HL-60/S4 (cell line): ENCODE results near the gene BAD.

Experiments
- in situ Hi-C: fragments of 300-500 bp; cut with MboI; formaldehyde crosslinking; loops from 2 replicates; pipeline ENCODE4 v1.14.3; 2022; ENCODE audit warnings: low sequenced_read_pairs

BAD gene

GRCh38 chr11:64297699-64298358 is 13.4 kb upstream of the BAD start:
- in situ Hi-C loops = no loop called here

DNA sequence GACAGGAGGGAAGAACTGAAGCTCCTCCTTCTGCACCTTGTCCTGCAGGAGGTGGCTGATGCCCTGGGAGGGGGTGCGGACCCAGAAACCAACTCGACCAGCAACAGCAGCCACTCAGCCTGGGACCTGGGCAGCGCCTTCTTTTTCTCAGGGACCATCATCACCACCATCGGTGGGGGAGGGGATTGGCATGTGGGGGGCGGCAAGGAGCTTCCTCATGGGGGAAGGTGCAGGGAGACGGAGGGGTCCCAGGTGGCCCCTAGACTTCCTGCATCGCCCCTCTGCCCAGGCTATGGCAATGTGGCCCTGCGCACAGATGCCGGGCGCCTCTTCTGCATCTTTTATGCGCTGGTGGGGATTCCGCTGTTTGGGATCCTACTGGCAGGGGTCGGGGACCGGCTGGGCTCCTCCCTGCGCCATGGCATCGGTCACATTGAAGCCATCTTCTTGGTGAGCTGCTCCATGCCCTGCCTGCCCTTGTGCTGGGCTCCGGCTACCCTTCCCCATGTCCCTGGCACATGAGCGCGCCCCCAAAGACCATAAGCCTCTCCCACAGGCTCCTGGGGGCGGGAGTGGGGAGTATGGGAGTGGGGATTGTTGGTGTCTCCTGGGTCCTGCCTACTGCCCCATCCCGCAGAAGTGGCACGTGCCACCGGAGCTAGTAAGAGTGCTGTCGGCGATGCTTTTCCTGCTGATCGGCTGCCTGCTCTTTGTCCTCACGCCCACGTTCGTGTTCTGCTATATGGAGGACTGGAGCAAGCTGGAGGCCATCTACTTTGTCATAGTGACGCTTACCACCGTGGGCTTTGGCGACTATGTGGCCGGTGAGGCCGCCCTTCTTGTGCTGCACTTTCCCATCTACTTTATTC is 12.6 kb upstream of the BAD start:
- in situ Hi-C loops = no loop called here

DNA sequence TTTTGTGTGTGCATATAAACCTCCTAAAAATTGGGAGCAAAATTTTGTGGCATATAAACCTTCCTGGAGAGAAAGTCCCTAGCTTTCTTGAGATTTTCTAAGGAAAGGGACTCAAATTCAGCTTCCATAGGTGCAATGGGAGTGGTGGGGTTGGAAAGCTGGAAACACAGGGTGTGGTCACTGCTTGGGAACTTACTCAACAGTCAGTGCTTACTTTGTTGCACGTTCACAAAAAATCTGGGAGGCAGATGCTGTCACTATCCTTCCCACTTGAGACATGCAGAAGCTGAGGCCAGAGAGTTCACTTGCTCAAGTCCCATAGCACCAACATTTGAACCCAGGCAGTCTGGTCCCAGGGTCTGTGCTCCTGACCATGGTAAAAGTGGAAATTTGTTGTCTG is 11.8 kb upstream of the BAD start:
- in situ Hi-C loops = no loop called here

GRCh38 chr11:64295760-64296159 is 11.3 kb upstream of the BAD start:
- in situ Hi-C loops = no loop called here

GRCh38 chr11:64294774-64295173 is 10.3 kb upstream of the BAD start:
- in situ Hi-C loops = no loop called here

GRCh38 chr11:64292460-64293254 is 8.2 kb upstream of the BAD start:
- in situ Hi-C loops = no loop called here

GRCh38 chr11:64291752-64292459 is 7.4 kb upstream of the BAD start:
- in situ Hi-C loops = no loop called here

DNA sequence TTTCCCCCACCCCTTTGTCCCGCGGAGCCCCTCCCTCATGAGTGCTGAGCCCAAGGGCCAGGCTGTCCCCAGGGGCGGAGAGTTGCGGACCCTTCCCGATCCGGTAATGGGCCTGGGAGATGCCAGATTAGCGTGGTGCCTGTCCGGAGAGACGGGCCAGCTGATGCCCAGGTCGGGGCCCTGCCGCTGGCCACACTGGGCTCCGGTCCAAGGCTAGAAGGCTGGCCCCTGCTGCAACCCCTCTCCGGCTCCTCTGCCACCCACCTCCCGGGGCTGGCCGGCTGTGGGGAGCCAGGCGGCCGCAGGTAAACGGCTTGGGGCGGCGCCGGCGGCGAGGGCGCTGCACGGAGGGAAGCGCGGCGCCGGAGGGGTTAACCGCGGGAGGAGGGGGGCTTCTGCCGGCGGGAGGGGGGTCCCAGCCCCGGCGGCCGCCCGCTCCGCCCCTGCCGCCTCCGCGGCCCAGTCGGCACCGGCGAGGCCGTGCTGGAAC is 6.8 kb upstream of the BAD start, which contains the start of gene KCNK4:
Gene KCNK4, plus strand, starts transcription at position 41 of the 490 bp plus-strand sequence. CDS start 1,717 bp downstream, outside the sequence.
- in situ Hi-C loops = no loop called here

GRCh38 chr11:64290352-64291261 is 6.1 kb upstream of the BAD start:
- in situ Hi-C loops = no loop called here

DNA sequence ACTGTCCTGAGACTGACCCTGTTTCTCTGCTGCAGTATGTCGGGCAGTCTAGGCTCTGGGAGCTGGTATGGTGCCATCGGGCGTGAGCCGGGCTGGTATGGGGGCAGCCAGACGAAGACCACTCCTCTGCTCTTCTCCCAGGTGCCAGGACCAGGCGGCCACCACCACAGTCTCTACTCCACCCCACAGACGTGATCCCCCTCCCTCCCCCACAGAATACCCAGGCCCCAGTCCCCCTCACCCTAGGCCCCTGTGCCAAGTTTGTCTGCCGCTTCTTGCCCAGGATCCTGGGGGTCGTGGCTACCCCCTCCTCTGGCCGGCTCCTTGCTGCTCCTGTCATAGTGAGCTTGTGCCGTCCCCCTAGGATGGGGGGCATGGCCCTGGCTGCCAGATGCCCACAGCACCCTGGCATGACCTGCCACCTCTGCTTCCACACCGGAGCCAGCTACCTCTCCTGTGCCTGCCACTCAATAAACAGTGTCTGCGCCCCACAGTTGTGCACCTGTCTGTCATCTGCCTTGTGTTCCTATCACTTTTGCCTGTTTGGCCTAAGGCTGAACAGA is 4.6 kb upstream of the BAD start:
- in situ Hi-C loops = no loop called here

- in situ Hi-C loops = no loop called here
Observed at GRCh38 chr11:64288353-64288750, 3.9 kb upstream of the BAD start.

DNA sequence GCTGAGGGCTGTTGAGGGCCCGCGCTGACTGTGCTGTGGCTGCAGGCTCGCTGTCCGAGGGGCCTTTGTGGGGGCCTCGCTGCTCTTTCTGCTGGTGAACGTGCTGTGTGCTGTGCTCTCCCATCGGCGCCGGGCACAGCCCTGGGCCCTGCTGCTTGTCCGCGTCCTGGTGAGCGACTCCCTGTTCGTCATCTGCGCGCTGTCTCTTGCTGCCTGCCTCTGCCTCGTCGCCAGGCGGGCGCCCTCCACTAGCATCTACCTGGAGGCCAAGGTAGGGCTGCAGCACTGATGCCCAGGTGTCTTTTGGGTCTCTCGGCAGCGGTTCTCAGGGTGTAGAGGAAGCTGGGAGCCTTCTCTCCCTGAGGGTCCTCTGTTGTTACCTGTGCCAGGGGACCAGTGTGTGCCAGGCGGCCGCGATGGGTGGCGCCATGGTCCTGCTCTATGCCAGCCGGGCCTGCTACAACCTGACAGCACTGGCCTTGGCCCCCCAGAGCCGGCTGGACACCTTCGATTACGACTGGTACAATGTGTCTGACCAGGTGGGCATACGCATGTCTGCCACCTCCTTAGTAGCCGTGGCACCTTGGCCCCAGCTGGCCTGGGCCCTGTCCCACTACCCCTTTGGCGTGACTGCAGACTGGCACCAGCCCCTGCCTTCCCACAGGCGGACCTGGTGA is 3.3 kb upstream of the BAD start:
- in situ Hi-C loops = no loop called here

DNA sequence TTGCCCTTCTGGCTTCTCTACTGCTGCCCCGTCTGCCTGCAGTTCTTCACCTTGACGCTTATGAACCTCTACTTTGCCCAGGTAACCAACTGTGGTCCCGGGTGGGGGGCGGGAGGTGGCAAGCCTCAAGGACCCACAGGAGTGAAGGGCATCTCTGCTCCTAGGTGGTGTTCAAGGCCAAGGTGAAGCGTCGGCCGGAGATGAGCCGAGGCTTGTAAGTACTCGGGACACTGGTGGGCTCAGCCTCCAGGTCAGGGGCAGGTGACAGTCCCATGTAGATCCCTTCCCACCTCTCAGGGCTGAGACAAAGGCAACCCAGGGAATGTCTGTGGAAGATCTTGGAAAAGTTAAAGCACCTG is 2.3 kb upstream of the BAD start:
- in situ Hi-C loops = no loop called here

- in situ Hi-C loops = no loop called here
Observed at GRCh38 chr11:64285885-64286800, 1.7 kb upstream of the BAD start.

DNA sequence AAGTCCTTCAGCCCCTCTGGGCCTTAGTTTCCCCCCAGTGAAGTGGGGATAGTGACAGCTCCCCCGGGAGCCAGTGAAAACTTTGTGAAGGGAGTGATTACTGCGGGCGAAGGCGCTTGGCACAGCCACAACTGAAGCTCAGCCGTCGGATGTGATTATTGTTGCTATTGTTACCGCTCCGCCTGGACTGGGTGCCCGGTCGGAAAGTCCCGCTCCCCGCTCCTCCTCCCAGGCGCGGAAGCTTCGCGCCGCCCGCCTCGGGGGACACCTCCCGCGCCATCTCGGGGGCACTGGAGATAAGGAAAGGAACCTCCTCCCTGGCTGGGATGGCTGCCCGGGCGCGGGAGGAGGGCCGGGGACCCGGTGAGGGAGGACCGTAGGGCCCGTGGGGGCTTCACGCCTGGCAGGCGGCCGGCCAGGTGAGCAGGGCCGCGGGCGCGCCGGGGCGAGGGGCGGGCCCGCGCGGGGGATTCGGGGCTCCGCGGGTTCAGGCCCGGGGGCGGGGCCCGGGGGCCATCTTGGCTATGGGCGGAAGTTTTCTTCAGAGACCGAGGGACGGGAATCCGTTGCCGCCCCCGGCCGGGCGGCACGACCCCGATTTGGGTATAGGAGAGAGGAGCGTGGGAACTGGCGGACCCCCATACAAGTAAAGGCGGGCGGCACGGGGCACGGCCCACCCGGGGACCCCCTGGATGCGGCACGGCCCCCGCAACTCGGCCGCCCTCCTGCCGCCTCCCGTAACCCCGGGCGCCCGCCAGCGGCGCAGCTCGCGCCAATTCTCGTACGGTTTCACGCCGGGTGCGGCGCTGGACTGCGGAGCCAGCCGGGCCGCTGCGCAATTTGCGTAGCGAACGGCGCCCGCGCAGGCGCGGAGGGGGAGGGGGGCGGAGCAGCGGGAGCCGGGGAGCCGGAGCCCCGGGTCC is 758 bp upstream of the BAD start, which contains the start of gene GPR137:
Gene GPR137, plus strand, starts transcription at position 887 of the 923 bp plus-strand sequence. CDS start 677 bp downstream, outside the sequence.
- in situ Hi-C loops = no loop called here

DNA sequence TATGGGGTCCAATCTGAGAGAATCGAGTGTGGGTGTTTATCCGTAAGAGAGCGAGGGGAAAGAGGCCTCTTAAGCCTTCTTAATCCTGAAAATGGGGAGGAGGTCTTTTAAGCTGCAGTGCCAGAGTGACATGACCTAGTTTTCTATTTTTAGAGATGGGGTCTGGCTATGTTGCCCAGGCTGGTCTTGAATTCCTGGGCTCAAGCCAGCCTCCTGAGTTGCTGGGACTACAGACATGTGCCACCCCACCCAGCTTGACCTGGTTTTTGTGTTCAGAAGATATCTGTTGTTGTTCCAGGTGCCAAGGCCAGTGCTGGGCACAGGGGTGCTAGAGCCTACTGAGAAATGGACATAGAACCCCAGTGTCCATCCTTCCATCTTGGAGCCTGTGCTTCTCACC is 1.4 kb downstream of the BAD start:
- in situ Hi-C loops = no loop called here
